Tibial nerve (tissue), 4 donors: Measurements from ENCODE around the gene MAST3. TPM values are rescaled to one million over a fixed set of nuclear protein-coding genes. Genes with fewer than 3 reads are reported as not detected.

ENCODE experiments used
- DNase-seq, 2 donors: peaks; one replicate each; pipeline ENCODE4 v3.0.0-alpha.2; 2019; ENCODE audit warnings: low spot score in 2 of 2
- H3K27ac ChIP-seq, 4 donors: fragments of 200-600 bp; sonication (generic) in 3 of 4; one replicate each; pipeline ENCODE4 v1.5.1; 2017 to 2019; ENCODE audit warnings: mild to moderate bottlenecking in 1 of 4
- H3K27me3 ChIP-seq, 2 donors: fragments of 200-600 bp; sonication (generic) in 1 of 2; one replicate each; pipeline versions ENCODE4 v1.5.1 to v1.6.0; 2017 to 2019
- H3K36me3 ChIP-seq, 3 donors: fragments of 200-600 bp; sonication (generic); one replicate each; pipeline ENCODE4 v1.5.1; 2018 to 2019
- H3K4me1 ChIP-seq, 4 donors: fragments of 200-600 bp; sonication (generic) in 3 of 4; one replicate each; pipeline ENCODE4 v1.5.1; 2017 to 2019
- H3K4me3 ChIP-seq, 4 donors: fragments of 200-600 bp; sonication (generic) in 3 of 4; one replicate each; pipeline ENCODE4 v1.5.1; 2017 to 2019; ENCODE audit warnings: mild to moderate bottlenecking in 1 of 4, moderate library complexity in 1 of 4
- H3K9me3 ChIP-seq, 4 donors: fragments of 200-600 bp; sonication (generic) in 3 of 4; one replicate each; pipeline ENCODE4 v1.5.1; 2017 to 2019
- CTCF ChIP-seq, 5 experiments: fragments of 200-600 bp in 3 of 5; fragments of 450-650 bp in 2 of 5; sonication (generic) in 3 of 5; IDR thresholded peaks; one replicate each; pipeline ENCODE4 v1.5.1; 2016 to 2019; ENCODE audit warnings: antibody characterized with exemption in 5 of 5, mild to moderate bottlenecking in 3 of 5, moderate library complexity in 2 of 5
- EP300 ChIP-seq, 2 donors: sonication (generic); formaldehyde crosslinking; IDR thresholded peaks; one replicate each; pipeline ENCODE4 v1.6.1; 2017; ENCODE audit warnings: antibody characterized with exemption in 2 of 2, mild to moderate bottlenecking in 1 of 2
- POLR2A ChIP-seq, 2 donors: fragments of 450-650 bp; IDR thresholded peaks; one replicate each; pipeline ENCODE4 v1.6.1; 2017; ENCODE audit warnings: antibody characterized with exemption in 2 of 2, mild to moderate bottlenecking in 2 of 2, moderate library complexity in 2 of 2
- WGBS, 2 donors: methylation state at CpG; one replicate each; pipeline ENCODE4 v1.1.5; 2018; 5-methylcytosine and 5-hydroxymethylcytosine counted together
- total RNA-seq, 4 donors: library from RNA; depleted of rRNA; stranded (reverse); fragments of >200 nt; gene quantifications; one replicate each; pipeline ENCODE4 v1.1.0, GENCODE V29; 2016

The MAST3 gene
- total RNA-seq, 4 donors from 2014 or later, result 7.6 to 19.8 (median 10.0) TPM

DNA sequence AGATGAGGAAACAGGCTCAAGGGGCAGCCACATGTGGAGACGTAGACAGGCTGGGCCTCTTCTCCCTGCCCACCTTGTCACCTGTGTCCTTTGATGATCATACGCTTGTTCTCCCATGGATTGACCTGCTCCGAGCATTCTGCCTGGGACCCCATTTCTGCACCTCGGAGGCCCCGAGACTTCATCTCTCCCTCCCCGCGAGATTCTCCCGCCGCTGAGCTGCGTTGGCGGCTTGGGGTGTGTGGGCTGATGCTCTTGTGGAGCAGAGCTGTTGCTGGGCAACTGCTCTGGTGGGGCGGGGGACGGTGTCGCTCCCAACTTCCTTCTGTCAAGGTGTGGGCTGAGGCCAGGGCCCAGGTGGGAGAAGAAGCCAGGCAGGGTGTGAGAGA lies 22.1 kb downstream of the MAST3 start:
- Histone ChIP-seq H3K27me3 (no peaks in the 10 kb centered on the region), H3K4me1 (peaks cover 3 to 31% (median 22%) of the 10 kb centered on the region in 4 donors), H3K36me3 (peaks cover 0 to 39% (median 4%) of the 10 kb centered on the region in 3 donors), H3K9me3 (no peaks in the 10 kb centered on the region), H3K4me3 (peak overlapping the region in 1 of 4 donors; percentile 92), H3K27ac (peak overlapping the region in 3 of 4 donors; percentile 42 to 91 (median 88))
- TF ChIP-seq POLR2A (IDR thresholded peaks at IDR 0.05) (no peak), EP300 (IDR thresholded peaks at IDR 0.05) (no peak), CTCF (IDR thresholded peaks at IDR 0.05) (no peak)
- DNase-seq, result no peak
- WGBS, 2 donors, result 60 to 68% methylated on average over 14 of the region's 14 CpGs

DNA sequence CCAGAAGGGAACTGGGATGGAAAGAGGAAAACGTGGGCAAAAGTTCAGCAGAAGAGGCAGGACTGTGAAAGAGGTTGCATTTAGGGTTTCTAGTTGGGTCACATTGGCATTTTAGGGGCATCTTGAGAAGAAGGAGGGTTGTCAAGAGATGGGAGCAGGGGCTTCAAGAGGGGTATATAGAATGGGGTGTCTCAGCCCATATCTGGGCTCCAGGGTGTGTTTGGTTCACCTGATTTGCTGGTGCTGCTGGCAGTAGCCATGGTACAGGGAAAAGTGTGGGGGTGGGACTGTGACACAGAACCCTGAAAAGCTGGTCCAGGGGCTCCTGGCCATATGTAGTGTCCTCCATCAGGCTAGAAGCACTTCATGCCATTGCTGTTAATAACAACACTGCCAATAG lies 22.5 kb downstream of the MAST3 start:
- WGBS, 2 donors, result 31 to 35% methylated on average over 1 of the region's 1 CpG
- no peak for DNase-seq
- TF ChIP-seq POLR2A (IDR thresholded peaks at IDR 0.05), result no peak
- no peak for TF ChIP-seq EP300 (IDR thresholded peaks at IDR 0.05)
- TF ChIP-seq CTCF (IDR thresholded peaks at IDR 0.05), result no peak
- peaks cover 3 to 31% (median 22%) of the 10 kb centered on the region in 4 donors for H3K4me1 ChIP-seq
- no peaks in the 10 kb centered on the region for H3K27me3 ChIP-seq
- peaks cover 0 to 42% (median 4%) of the 10 kb centered on the region in 3 donors for H3K36me3 ChIP-seq
- peak overlapping the region in 2 of 4 donors; percentile 42 to 88 for H3K27ac ChIP-seq
- no peaks in the 10 kb centered on the region for H3K9me3 ChIP-seq
- no peak overlapping the region for H3K4me3 ChIP-seq

- Histone ChIP-seq H3K36me3 (peaks cover 0 to 48% (median 4%) of the 10 kb centered on the region in 3 donors), H3K9me3 (no peaks in the 10 kb centered on the region), H3K4me3 (no peak overlapping the region), H3K4me1 (peaks cover 3 to 31% (median 22%) of the 10 kb centered on the region in 4 donors), H3K27me3 (no peaks in the 10 kb centered on the region), H3K27ac (no peak overlapping the region)
- TF ChIP-seq EP300 (IDR thresholded peaks at IDR 0.05) (no peak), CTCF (IDR thresholded peaks at IDR 0.05) (no peak), POLR2A (IDR thresholded peaks at IDR 0.05) (no peak)
- WGBS, 2 donors, result 93 to 97% methylated on average over 5 of the region's 5 CpGs
- no peak for DNase-seq
These were observed 23.6 kb downstream of the MAST3 start for GRCh38 chr19:18121166-18121565.

DNA sequence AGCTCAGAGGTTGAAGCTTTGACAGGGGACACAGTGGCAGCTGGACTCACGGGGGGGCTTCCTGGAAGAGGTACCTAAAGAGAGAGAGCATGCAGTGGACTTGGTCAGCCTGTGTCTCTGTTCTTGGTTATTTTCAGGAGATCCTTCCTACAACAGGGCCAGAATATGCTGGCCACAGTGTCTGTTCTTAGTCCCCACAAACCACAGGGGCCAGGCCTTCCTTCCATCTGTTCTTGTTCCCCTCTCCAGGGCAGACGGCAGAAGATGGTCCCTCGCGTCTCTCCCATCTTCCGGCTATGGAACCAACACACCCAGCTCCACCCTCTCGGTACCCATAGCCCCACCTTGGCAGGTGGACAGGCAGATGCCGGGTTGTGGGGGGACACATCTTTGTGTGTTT lies 24.8 kb downstream of the MAST3 start:
- Histone ChIP-seq H3K27ac (no peak overlapping the region), H3K36me3 (peaks cover 0 to 53% (median 4%) of the 10 kb centered on the region in 3 donors), H3K4me3 (no peak overlapping the region), H3K9me3 (no peaks in the 10 kb centered on the region), H3K4me1 (peaks cover 3 to 25% (median 18%) of the 10 kb centered on the region in 4 donors), H3K27me3 (no peaks in the 10 kb centered on the region)
- TF ChIP-seq EP300 (IDR thresholded peaks at IDR 0.05) (no peak), CTCF (IDR thresholded peaks at IDR 0.05) (no peak), POLR2A (IDR thresholded peaks at IDR 0.05) (no peak)
- no peak for DNase-seq
- WGBS, 2 donors, result 86 to 94% methylated on average over 7 of the region's 7 CpGs

DNA sequence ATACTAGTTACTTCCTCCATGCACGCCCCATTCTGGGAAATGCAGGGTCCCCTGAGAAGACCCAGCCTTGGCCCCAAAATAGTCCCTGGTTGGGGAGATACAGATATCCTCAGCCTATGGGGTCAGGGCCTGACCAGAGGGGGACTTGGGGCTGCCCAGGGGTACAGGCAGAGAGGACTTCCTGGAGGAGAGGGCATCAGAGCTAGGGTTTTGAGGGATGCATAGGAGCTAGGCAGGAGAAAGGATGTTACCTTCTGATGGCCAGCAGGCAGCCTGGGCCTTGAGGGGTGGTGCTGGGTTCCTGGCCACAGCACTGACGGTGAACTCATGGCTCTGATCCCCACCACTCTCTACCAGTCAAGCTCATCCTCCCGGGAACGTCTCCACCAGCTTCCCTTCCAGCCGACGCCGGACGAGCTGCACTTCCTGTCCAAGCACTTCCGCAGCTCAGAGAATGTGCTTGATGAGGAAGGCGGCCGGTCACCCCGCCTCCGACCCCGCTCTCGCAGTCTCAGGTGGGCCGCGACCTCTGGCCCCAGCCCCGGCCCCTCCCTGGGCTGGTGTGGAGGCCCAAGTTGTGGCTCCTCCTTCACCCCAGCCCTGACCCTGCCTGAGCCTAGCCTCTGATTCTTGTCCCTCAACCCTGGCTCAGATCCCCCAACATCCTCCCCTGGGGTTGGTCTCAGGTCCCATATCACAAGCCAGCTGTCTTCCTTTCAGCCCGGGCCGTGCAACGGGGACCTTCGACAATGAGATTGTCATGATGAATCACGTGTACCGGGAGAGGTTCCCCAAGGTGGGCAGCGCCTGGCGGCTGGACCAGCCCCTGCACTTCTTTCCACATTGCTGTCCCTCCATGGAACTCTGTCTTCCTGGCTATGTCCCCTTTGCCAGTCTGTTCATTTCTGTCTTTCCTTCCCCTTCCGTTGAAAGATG lies 25.6 kb downstream of the MAST3 start:
- Histone ChIP-seq H3K27ac (no peak overlapping the region), H3K36me3 (peaks cover 0 to 58% (median 4%) of the 10 kb centered on the region in 3 donors), H3K4me1 (peaks cover 3 to 21% (median 15%) of the 10 kb centered on the region in 4 donors), H3K27me3 (no peaks in the 10 kb centered on the region), H3K9me3 (no peaks in the 10 kb centered on the region), H3K4me3 (no peak overlapping the region)
- no peak for TF ChIP-seq POLR2A (IDR thresholded peaks at IDR 0.05)
- no peak for TF ChIP-seq EP300 (IDR thresholded peaks at IDR 0.05)
- 72 to 83% methylated on average over 27 of the region's 27 CpGs for WGBS, 2 donors
- DNase-seq, result no peak
